ACC112 (cell line): ENCODE data around the gene NOL3.

ENCODE experiments used
- H2AFZ ChIP-seq: fragments of 200-600 bp; sonication (generic); one replicate; pipeline ENCODE4 v1.6.0; 2017; ENCODE audit warnings: antibody characterized with exemption, low read length; ENCODE audit not compliant: unreplicated experiment
- H3K27ac ChIP-seq: fragments of 200-600 bp; sonication (generic); 2 replicates; pipeline ENCODE4 v1.5.1; 2014; ENCODE audit warnings: low read depth, mild to moderate bottlenecking, antibody characterized with exemption, low read length, moderate library complexity
- H3K27me3 ChIP-seq: fragments of 200-600 bp; sonication (generic); 2 replicates; pipeline ENCODE4 v1.6.1; 2014; ENCODE audit warnings: mild to moderate bottlenecking, antibody characterized with exemption, low read length, moderate library complexity, mixed read lengths; ENCODE audit not compliant: insufficient read depth
- H3K36me3 ChIP-seq: fragments of 200-600 bp; sonication (generic); 2 replicates; pipeline ENCODE4 v1.6.1; 2016; ENCODE audit warnings: mild to moderate bottlenecking, antibody characterized with exemption, low read length, moderate library complexity, mixed read lengths; ENCODE audit not compliant: insufficient read depth
- H3K4me1 ChIP-seq: fragments of 200-600 bp; sonication (generic); one replicate; pipeline ENCODE4 v1.6.1; 2016; ENCODE audit warnings: low read length, mixed read lengths; ENCODE audit not compliant: insufficient read depth, unreplicated experiment, control insufficient read depth
- H3K4me3 ChIP-seq: fragments of 200-600 bp; sonication (generic); 2 replicates; pipeline ENCODE4 v1.5.1; 2014; ENCODE audit warnings: mild to moderate bottlenecking, low read depth, low read length
- H3K79me2 ChIP-seq: fragments of 200-600 bp; sonication (generic); one replicate; pipeline ENCODE4 v1.6.0; 2016; ENCODE audit warnings: low read length; ENCODE audit not compliant: control insufficient read depth, unreplicated experiment, insufficient read depth

NOL3 gene

GRCh38 chr16:67154578-67155294 lies 15.6 kb upstream of the NOL3 start:
- Histone ChIP-seq H3K27ac (no peak overlapping the region), H3K79me2 (peaks cover 2% of the 10 kb centered on the region), H2AFZ (no peak overlapping the region), H3K4me3 (peak overlapping the region; percentile 48), H3K36me3 (no peaks in the 10 kb centered on the region), H3K27me3 (no peaks in the 10 kb centered on the region), H3K4me1 (peaks cover 7% of the 10 kb centered on the region)

- no peaks in the 10 kb centered on the region for H3K27me3 ChIP-seq
- no peaks in the 10 kb centered on the region for H3K36me3 ChIP-seq
- H3K27ac ChIP-seq: no peak overlapping the region
- peaks cover 7% of the 10 kb centered on the region for H3K4me1 ChIP-seq
- H3K79me2 ChIP-seq: no peaks in the 10 kb centered on the region
- H3K4me3 ChIP-seq: peak overlapping the region; percentile 48
- H2AFZ ChIP-seq: no peak overlapping the region
Measured at GRCh38 chr16:67155295-67156142, 14.8 kb upstream of the NOL3 start.

- Histone ChIP-seq H3K4me3 (no peak overlapping the region), H3K36me3 (no peaks in the 10 kb centered on the region), H2AFZ (no peak overlapping the region), H3K27me3 (no peaks in the 10 kb centered on the region), H3K27ac (no peak overlapping the region), H3K4me1 (peaks cover 3% of the 10 kb centered on the region), H3K79me2 (no peaks in the 10 kb centered on the region)
Measured at GRCh38 chr16:67156143-67156844, 14.0 kb upstream of the NOL3 start.

- no peaks in the 10 kb centered on the region for H3K36me3 ChIP-seq
- H3K4me1 ChIP-seq: no peaks in the 10 kb centered on the region
Measured at GRCh38 chr16:67157106-67157748, 13.1 kb upstream of the NOL3 start.

GRCh38 chr16:67157892-67158635 lies 12.3 kb upstream of the NOL3 start:
- H3K36me3 ChIP-seq: no peaks in the 10 kb centered on the region
- no peak overlapping the region for H2AFZ ChIP-seq
- no peak overlapping the region; the same call in 1 of the 2 replicates for H3K4me3 ChIP-seq
- no peaks in the 10 kb centered on the region for H3K79me2 ChIP-seq
- H3K27me3 ChIP-seq: no peaks in the 10 kb centered on the region
- no peaks in the 10 kb centered on the region for H3K4me1 ChIP-seq
- H3K27ac ChIP-seq: no peak overlapping the region

More at GRCh38 chr16:67157106-67157748, 13.1 kb upstream of the NOL3 start:
- Histone ChIP-seq H3K4me3 (no peak overlapping the region), H2AFZ (no peak overlapping the region), H3K27me3 (no peaks in the 10 kb centered on the region), H3K79me2 (no peaks in the 10 kb centered on the region), H3K27ac (no peak overlapping the region)

GRCh38 chr16:67158637-67159600 lies 11.4 kb upstream of the NOL3 start:
- Histone ChIP-seq H3K4me1 (no peaks in the 10 kb centered on the region), H3K27me3 (no peaks in the 10 kb centered on the region), H2AFZ (peak overlapping the region; percentile 95), H3K79me2 (no peaks in the 10 kb centered on the region), H3K36me3 (no peaks in the 10 kb centered on the region), H3K27ac (peak overlapping the region; percentile 2; the same call in 1 of the 2 replicates), H3K4me3 (peak overlapping the region; percentile 89)

GRCh38 chr16:67161595-67162058 lies 8.7 kb upstream of the NOL3 start:
- no peaks in the 10 kb centered on the region for H3K27me3 ChIP-seq
- H3K36me3 ChIP-seq: no peaks in the 10 kb centered on the region
- no peaks in the 10 kb centered on the region for H3K4me1 ChIP-seq
- H3K27ac ChIP-seq: no peak overlapping the region
- peak overlapping the region; percentile 89 for H3K4me3 ChIP-seq
- no peak overlapping the region for H2AFZ ChIP-seq
- no peaks in the 10 kb centered on the region for H3K79me2 ChIP-seq

- no peaks in the 10 kb centered on the region for H3K79me2 ChIP-seq
- H3K27me3 ChIP-seq: no peaks in the 10 kb centered on the region
- no peak overlapping the region for H2AFZ ChIP-seq
- no peak overlapping the region for H3K27ac ChIP-seq
- no peak overlapping the region for H3K4me3 ChIP-seq
- H3K4me1 ChIP-seq: no peaks in the 10 kb centered on the region
- H3K36me3 ChIP-seq: no peaks in the 10 kb centered on the region
Measured at GRCh38 chr16:67162506-67163163, 7.7 kb upstream of the NOL3 start.
